Panc1 (cell line): ENCODE results near the gene HEATR5A.

ENCODE experiments used
- POLR2AphosphoS5 ChIP-seq: IDR thresholded peaks from 2 replicates; pipeline ENCODE4 v1.6.1; 2012; ENCODE audit warnings: mild to moderate bottlenecking, low read depth, low read length, moderate library complexity
- TF ChIP-seq, protein P1 (sequence below): fragments of 450-650 bp; IDR thresholded peaks from 2 replicates; pipeline ENCODE4 v1.5.1; 2017; ENCODE audit warnings: mild to moderate bottlenecking
- TF ChIP-seq, protein P2 (sequence below), 2 experiments: IDR thresholded peaks; 2 replicates each; pipeline ENCODE4 v1.6.1; 2011 to 2012; ENCODE audit warnings: low read depth in 2 of 2, control low read depth in 1 of 2, low read length in 1 of 2, mild to moderate bottlenecking in 1 of 2, moderate library complexity in 1 of 2; ENCODE audit not compliant: insufficient read depth in 1 of 2

DNA sequence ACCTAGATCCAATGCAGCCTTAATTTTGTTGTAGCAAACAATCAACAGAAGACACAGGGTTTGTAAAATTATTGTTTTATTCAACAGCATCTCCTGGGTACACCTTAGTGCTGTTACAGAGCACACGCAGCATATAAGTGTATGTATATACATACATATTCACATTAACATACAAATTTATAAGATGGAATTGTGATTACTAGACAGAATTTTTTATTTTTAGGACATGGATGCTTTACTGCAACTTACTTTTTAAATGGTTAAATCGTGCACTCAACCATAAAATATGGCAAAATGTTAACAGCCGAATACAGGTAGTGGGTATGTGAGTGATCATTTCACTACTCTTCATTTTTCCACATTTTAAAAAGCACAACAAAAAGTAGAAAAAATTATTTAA is 16.6 kb downstream of the HEATR5A start:
- TF ChIP-seq, protein P1, sequence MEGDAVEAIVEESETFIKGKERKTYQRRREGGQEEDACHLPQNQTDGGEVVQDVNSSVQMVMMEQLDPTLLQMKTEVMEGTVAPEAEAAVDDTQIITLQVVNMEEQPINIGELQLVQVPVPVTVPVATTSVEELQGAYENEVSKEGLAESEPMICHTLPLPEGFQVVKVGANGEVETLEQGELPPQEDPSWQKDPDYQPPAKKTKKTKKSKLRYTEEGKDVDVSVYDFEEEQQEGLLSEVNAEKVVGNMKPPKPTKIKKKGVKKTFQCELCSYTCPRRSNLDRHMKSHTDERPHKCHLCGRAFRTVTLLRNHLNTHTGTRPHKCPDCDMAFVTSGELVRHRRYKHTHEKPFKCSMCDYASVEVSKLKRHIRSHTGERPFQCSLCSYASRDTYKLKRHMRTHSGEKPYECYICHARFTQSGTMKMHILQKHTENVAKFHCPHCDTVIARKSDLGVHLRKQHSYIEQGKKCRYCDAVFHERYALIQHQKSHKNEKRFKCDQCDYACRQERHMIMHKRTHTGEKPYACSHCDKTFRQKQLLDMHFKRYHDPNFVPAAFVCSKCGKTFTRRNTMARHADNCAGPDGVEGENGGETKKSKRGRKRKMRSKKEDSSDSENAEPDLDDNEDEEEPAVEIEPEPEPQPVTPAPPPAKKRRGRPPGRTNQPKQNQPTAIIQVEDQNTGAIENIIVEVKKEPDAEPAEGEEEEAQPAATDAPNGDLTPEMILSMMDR, result no peak
- TF ChIP-seq, protein P2, sequence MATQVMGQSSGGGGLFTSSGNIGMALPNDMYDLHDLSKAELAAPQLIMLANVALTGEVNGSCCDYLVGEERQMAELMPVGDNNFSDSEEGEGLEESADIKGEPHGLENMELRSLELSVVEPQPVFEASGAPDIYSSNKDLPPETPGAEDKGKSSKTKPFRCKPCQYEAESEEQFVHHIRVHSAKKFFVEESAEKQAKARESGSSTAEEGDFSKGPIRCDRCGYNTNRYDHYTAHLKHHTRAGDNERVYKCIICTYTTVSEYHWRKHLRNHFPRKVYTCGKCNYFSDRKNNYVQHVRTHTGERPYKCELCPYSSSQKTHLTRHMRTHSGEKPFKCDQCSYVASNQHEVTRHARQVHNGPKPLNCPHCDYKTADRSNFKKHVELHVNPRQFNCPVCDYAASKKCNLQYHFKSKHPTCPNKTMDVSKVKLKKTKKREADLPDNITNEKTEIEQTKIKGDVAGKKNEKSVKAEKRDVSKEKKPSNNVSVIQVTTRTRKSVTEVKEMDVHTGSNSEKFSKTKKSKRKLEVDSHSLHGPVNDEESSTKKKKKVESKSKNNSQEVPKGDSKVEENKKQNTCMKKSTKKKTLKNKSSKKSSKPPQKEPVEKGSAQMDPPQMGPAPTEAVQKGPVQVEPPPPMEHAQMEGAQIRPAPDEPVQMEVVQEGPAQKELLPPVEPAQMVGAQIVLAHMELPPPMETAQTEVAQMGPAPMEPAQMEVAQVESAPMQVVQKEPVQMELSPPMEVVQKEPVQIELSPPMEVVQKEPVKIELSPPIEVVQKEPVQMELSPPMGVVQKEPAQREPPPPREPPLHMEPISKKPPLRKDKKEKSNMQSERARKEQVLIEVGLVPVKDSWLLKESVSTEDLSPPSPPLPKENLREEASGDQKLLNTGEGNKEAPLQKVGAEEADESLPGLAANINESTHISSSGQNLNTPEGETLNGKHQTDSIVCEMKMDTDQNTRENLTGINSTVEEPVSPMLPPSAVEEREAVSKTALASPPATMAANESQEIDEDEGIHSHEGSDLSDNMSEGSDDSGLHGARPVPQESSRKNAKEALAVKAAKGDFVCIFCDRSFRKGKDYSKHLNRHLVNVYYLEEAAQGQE (IDR thresholded peaks at IDR 0.05; ENCODE audit: insufficient read depth in 1 of 2, low read depth in 2 of 2, low read length in 1 of 2), result no peak
- TF ChIP-seq POLR2AphosphoS5, result no peak
